ENCODE measurements around the gene DYRK1A.

The DYRK1A gene

GRCh38 chr21:37483776-37484175 lies 117.2 kb downstream of the DYRK1A start:
- H3K27me3 Mint-ChIP-seq (ENCODE audit: low read depth), result no peaks in the 10 kb centered on the region
- H3K4me1 Mint-ChIP-seq, result peaks cover 14% of the 10 kb centered on the region
- peaks cover 64% of the 10 kb centered on the region for H3K36me3 Mint-ChIP-seq (ENCODE audit: low read depth)
- no peak overlapping the region for H3K4me3 Mint-ChIP-seq
- no peaks in the 10 kb centered on the region for H3K9me3 Mint-ChIP-seq
- TF ChIP-seq CTCF (IDR thresholded peaks at IDR 0.05; ENCODE audit: unreplicated experiment in 3 of 3), result no peak
- no peak overlapping the region for H3K27ac Mint-ChIP-seq

- no peak for TF ChIP-seq CTCF (IDR thresholded peaks at IDR 0.05; ENCODE audit: unreplicated experiment in 3 of 3)
- H3K9me3 Mint-ChIP-seq, result no peaks in the 10 kb centered on the region
- H3K4me1 Mint-ChIP-seq, result peaks cover 17% of the 10 kb centered on the region
- H3K27ac Mint-ChIP-seq, result peak overlapping the region in 1 of 3 experiments; percentile 26
- H3K27me3 Mint-ChIP-seq (ENCODE audit: low read depth), result no peaks in the 10 kb centered on the region
- no peak overlapping the region for H3K4me3 Mint-ChIP-seq
- peaks cover 70% of the 10 kb centered on the region for H3K36me3 Mint-ChIP-seq (ENCODE audit: low read depth)
Observed at GRCh38 chr21:37484535-37485474, 118.2 kb downstream of the DYRK1A start.

DNA sequence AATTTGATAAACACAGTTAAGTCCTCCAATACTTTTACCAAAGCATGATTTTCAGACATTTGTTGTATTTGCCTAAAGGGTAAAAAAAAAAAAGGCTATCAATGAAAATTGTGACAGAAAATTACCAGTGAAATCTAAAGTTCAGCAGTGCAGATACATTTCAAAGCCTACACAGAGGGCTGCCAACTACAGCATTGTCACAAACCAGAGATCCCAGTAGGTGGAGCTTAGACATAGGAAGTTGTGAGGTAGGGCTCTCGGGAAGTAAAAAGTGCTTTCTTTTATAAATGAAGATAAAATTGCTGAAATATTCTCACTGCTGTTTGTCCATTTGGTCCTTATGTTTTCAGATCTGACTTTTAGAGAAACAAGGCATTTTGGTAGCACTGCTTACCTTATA lies 123.0 kb downstream of the DYRK1A start:
- Mint-ChIP-seq H3K9me3 (no peaks in the 10 kb centered on the region), H3K4me1 (peaks cover 20% of the 10 kb centered on the region), H3K4me3 (no peak overlapping the region), H3K27me3 (ENCODE audit: low read depth) (no peaks in the 10 kb centered on the region), H3K27ac (no peak overlapping the region), H3K36me3 (ENCODE audit: low read depth) (peaks cover 74% of the 10 kb centered on the region)
- no peak for TF ChIP-seq CTCF (IDR thresholded peaks at IDR 0.05; ENCODE audit: unreplicated experiment in 3 of 3)

GRCh38 chr21:37490084-37490483 lies 123.5 kb downstream of the DYRK1A start:
- no peak for TF ChIP-seq CTCF (IDR thresholded peaks at IDR 0.05; ENCODE audit: unreplicated experiment in 3 of 3)
- no peaks in the 10 kb centered on the region for H3K27me3 Mint-ChIP-seq (ENCODE audit: low read depth)
- H3K27ac Mint-ChIP-seq, result no peak overlapping the region
- H3K4me3 Mint-ChIP-seq, result no peak overlapping the region
- H3K4me1 Mint-ChIP-seq, result peaks cover 17% of the 10 kb centered on the region
- H3K36me3 Mint-ChIP-seq (ENCODE audit: low read depth), result peaks cover 74% of the 10 kb centered on the region
- no peaks in the 10 kb centered on the region for H3K9me3 Mint-ChIP-seq

GRCh38 chr21:37496972-37497371 lies 130.4 kb downstream of the DYRK1A start:
- H3K4me3 Mint-ChIP-seq, result no peak overlapping the region
- H3K27me3 Mint-ChIP-seq (ENCODE audit: low read depth), result no peaks in the 10 kb centered on the region
- peaks cover 73% of the 10 kb centered on the region for H3K36me3 Mint-ChIP-seq (ENCODE audit: low read depth)
- H3K4me1 Mint-ChIP-seq, result peaks cover 4% of the 10 kb centered on the region
- H3K27ac Mint-ChIP-seq, result no peak overlapping the region
- peak; percentile 15 to 42 (median 27) for TF ChIP-seq CTCF (IDR thresholded peaks at IDR 0.05; ENCODE audit: unreplicated experiment in 3 of 3)
- peaks cover 6% of the 10 kb centered on the region for H3K9me3 Mint-ChIP-seq

- H3K9me3 Mint-ChIP-seq, result peaks cover 19% of the 10 kb centered on the region
- peaks cover 77% of the 10 kb centered on the region for H3K36me3 Mint-ChIP-seq (ENCODE audit: low read depth)
- no peaks in the 10 kb centered on the region for H3K27me3 Mint-ChIP-seq (ENCODE audit: low read depth)
- no peaks in the 10 kb centered on the region for H3K4me1 Mint-ChIP-seq
- no peak for TF ChIP-seq CTCF (IDR thresholded peaks at IDR 0.05; ENCODE audit: unreplicated experiment in 3 of 3)
- H3K4me3 Mint-ChIP-seq, result no peak overlapping the region
- no peak overlapping the region for H3K27ac Mint-ChIP-seq
Observed at GRCh38 chr21:37498664-37499063, 132.1 kb downstream of the DYRK1A start.

Measured in nephron (organoid).